Measurements from ENCODE around the gene PCDH1. TPM values are rescaled to one million over a fixed set of nuclear protein-coding genes. Genes with fewer than 3 reads are reported as not detected.

The PCDH1 gene
- total RNA-seq, 1 experiment from 2014 or later: 127 TPM

DNA sequence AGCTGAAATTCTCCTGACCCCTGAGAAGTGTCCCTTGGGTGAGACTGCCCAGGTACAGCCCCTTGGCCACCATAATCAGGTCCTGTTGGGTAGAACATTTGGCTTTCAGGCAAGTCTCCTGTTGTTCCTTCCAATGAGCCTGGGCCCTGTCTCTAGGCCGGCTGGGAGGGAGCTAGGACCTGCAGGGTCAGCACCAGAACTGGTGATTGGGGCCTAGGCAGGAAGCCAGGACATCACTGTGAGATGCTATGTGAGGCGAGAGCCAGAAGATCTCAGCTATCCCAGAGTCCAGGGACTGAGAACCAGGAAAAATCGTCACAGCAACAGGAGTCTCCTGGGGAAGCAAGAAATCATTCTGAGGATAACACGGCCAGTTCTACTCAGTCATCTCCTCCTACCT is 51.5 kb downstream of the PCDH1 start:
- Histone ChIP-seq H3K18ac (ENCODE audit: insufficient read length, low read depth, low read length) (no peak overlapping the region), H4K91ac (ENCODE audit: insufficient read length, low read depth, low read length) (no peak overlapping the region), H2BK120ac (ENCODE audit: low read depth, low read length, poor library complexity, severe bottlenecking) (no peak overlapping the region), H4K5ac (ENCODE audit: insufficient read length, low read depth, low read length) (no peak overlapping the region), H2BK5ac (ENCODE audit: insufficient read length, low read length) (no peak overlapping the region), H3K9me3 (ENCODE audit: control insufficient read depth, low read depth, low read length) (no peaks in the 10 kb centered on the region), H2BK12ac (ENCODE audit: insufficient read length, low read depth, low read length) (no peak overlapping the region), H3K27me3 (ENCODE audit: insufficient read depth, low read length) (no peaks in the 10 kb centered on the region), H3K23ac (ENCODE audit: insufficient read length, low read depth, low read length) (no peak overlapping the region), H3K23me2 (ENCODE audit: insufficient read length, low read depth, low read length, poor library complexity, severe bottlenecking) (no peaks in the 10 kb centered on the region), H3K4me2 (ENCODE audit: insufficient read depth, insufficient read length, low read length) (no peak overlapping the region), H2BK15ac (ENCODE audit: low read depth, low read length) (no peak overlapping the region), H3K4me1 (ENCODE audit: insufficient read depth, low read length) (peaks cover 1% of the 10 kb centered on the region; the same call in 1 of the 2 replicates), H3K27ac (ENCODE audit: insufficient read length, low read depth, low read length) (no peak overlapping the region), H2AFZ (ENCODE audit: low read length) (no peak overlapping the region), H4K20me1 (ENCODE audit: control insufficient read depth, insufficient read depth, insufficient read length) (no peaks in the 10 kb centered on the region), H4K8ac (replicated peaks; ENCODE audit: insufficient read length, low read depth, low read length) (no peak overlapping the region), H3K14ac (ENCODE audit: insufficient read depth, low read length) (no peak overlapping the region), H2BK20ac (ENCODE audit: low read depth, low read length, poor library complexity, severe bottlenecking) (no peak overlapping the region), H2AK5ac (ENCODE audit: insufficient read length, low read length) (no peak overlapping the region), H3T11ph (ENCODE audit: low read length) (no peak overlapping the region), H3K9ac (ENCODE audit: extremely low read depth, insufficient read length, low read length) (no peak overlapping the region), H3K79me2 (ENCODE audit: insufficient read depth, low read length) (no peaks in the 10 kb centered on the region), H3K56ac (ENCODE audit: insufficient read length, low read depth, low read length) (no peak overlapping the region), H3K79me1 (ENCODE audit: insufficient read depth, low read depth, low read length, poor library complexity, severe bottlenecking) (no peaks in the 10 kb centered on the region), H3K4ac (ENCODE audit: low read depth, low read length) (no peak overlapping the region)
- WGBS (ENCODE audit: extremely low coverage, insufficient read length, low lambda C conversion rate): no CpG with 5 or more reads among the region's 4 CpGs
- no peaks in the 10 kb centered on the region; the same call in none of the 2 replicates for H3K27me3 Mint-ChIP-seq (ENCODE audit: low read depth)
- H3K9me3 Mint-ChIP-seq: no peaks in the 10 kb centered on the region
- TF ChIP-seq, protein P1, sequence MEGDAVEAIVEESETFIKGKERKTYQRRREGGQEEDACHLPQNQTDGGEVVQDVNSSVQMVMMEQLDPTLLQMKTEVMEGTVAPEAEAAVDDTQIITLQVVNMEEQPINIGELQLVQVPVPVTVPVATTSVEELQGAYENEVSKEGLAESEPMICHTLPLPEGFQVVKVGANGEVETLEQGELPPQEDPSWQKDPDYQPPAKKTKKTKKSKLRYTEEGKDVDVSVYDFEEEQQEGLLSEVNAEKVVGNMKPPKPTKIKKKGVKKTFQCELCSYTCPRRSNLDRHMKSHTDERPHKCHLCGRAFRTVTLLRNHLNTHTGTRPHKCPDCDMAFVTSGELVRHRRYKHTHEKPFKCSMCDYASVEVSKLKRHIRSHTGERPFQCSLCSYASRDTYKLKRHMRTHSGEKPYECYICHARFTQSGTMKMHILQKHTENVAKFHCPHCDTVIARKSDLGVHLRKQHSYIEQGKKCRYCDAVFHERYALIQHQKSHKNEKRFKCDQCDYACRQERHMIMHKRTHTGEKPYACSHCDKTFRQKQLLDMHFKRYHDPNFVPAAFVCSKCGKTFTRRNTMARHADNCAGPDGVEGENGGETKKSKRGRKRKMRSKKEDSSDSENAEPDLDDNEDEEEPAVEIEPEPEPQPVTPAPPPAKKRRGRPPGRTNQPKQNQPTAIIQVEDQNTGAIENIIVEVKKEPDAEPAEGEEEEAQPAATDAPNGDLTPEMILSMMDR (conservative IDR thresholded peaks at IDR 0.05): no peak
- peaks cover 0 to 8% (median 0%) of the 10 kb centered on the region in 3 experiments; a peak in 4 of 7 replicates for H3K36me3 Mint-ChIP-seq (ENCODE audit: insufficient read depth in 1 of 3, low read depth in 3 of 3)
- peaks cover 49 to 53% of the 10 kb centered on the region in 2 experiments for H3K4me1 Mint-ChIP-seq
- H3K4me3 Mint-ChIP-seq: no peak overlapping the region
- DNase-seq: no peak
- H3K27ac Mint-ChIP-seq: no peak overlapping the region; a peak in 1 of 7 replicates

Data from H9 (cell line).